A673 (cell line): ENCODE results near the gene YIPF6. TPM values are rescaled to one million over a fixed set of nuclear protein-coding genes. Genes with fewer than 3 reads are reported as not detected.

Experiments used
- BruUV-seq: library from RNA; stranded (reverse); fragments of 400-500 nt; replicated peaks from 2 replicates; lab custom pipeline; 2021; lab: Mats Ljungman, UMichigan
- CTCF ChIA-PET: fragments of 300-600 bp; sonication (Branson Sonifier 250); formaldehyde crosslinking; loops from one replicate; lab custom pipeline; 2022; ENCODE audit warnings: antibody characterized with exemption; lab: Charles Lee
- POLR2A ChIA-PET: fragments of 300-600 bp; sonication (Branson Sonifier 250); formaldehyde crosslinking; loops from one replicate; lab custom pipeline; 2022; ENCODE audit warnings: antibody characterized with exemption; ENCODE audit not compliant: low non-redundant PET; lab: Charles Lee
- DNase-seq: peaks from one replicate; pipeline ENCODE4 v3.0.0-alpha.2; 2015; ENCODE audit warnings: low spot score
- H3K27ac ChIP-seq: fragments of 200-600 bp; sonication (generic); 2 replicates; pipeline ENCODE4 v1.5.1; 2016; ENCODE audit warnings: mixed run types, low read depth, mild to moderate bottlenecking, mixed read lengths, antibody characterized with exemption, low read length; ENCODE audit not compliant: poor library complexity, severe bottlenecking
- H3K27me3 ChIP-seq: fragments of 200-600 bp; sonication (generic); replicated peaks from 2 replicates; pipeline ENCODE4 v1.6.1; 2017; ENCODE audit warnings: mixed run types, low read depth, mild to moderate bottlenecking, mixed read lengths, antibody characterized with exemption, low read length; ENCODE audit not compliant: insufficient read depth, poor library complexity
- H3K36me3 ChIP-seq: fragments of 200-600 bp; sonication (generic); 2 replicates; pipeline ENCODE4 v1.6.1; 2016; ENCODE audit warnings: mixed run types, mild to moderate bottlenecking, mixed read lengths, antibody characterized with exemption, low read length; ENCODE audit not compliant: insufficient read depth, poor library complexity, severe bottlenecking
- H3K4me1 ChIP-seq: fragments of 200-600 bp; sonication (generic); 2 replicates; pipeline ENCODE4 v1.6.1; 2017; ENCODE audit warnings: mixed run types, mild to moderate bottlenecking, mixed read lengths, antibody characterized with exemption, low read length; ENCODE audit not compliant: insufficient read depth, poor library complexity, severe bottlenecking
- H3K4me3 ChIP-seq: fragments of 200-600 bp; sonication (generic); 2 replicates; pipeline ENCODE4 v1.5.1; 2016; ENCODE audit warnings: low read depth, mixed run types, mild to moderate bottlenecking, mixed read lengths, low read length; ENCODE audit not compliant: poor library complexity, severe bottlenecking
- H3K9me3 ChIP-seq: fragments of 200-600 bp; sonication (generic); 2 replicates; pipeline ENCODE4 v1.6.1; 2016; ENCODE audit warnings: mixed run types, low read depth, mild to moderate bottlenecking, mixed read lengths, antibody characterized with exemption, low read length; ENCODE audit not compliant: poor library complexity, severe bottlenecking
- EZH2 ChIP-seq: fragments of 200-600 bp; sonication (generic); IDR thresholded peaks from 2 replicates; pipeline ENCODE4 v1.6.1; 2017; ENCODE audit warnings: borderline replicate concordance, low read depth, mild to moderate bottlenecking, mixed read lengths, antibody characterized with exemption, low read length; ENCODE audit not compliant: poor library complexity, severe bottlenecking
- intact Hi-C: fragments of 100-400 bp; cut with micrococcal nuclease; formaldehyde crosslinking; loops from one replicate; pipeline ENCODE4 v1.10.0; 2022; ENCODE audit not compliant: unreplicated experiment
- total RNA-seq: library from RNA; stranded (reverse); gene quantifications from 2 replicates; pipeline ENCODE4 v1.2.3, GENCODE V29; 2021
- TF ChIP-seq, protein P1 (sequence below): fragments of 300-800, 200-600 bp; sonication (generic); conservative IDR thresholded peaks from 2 replicates; pipeline ENCODE4 v1.5.1; 2017; ENCODE audit warnings: low read depth, mild to moderate bottlenecking, antibody characterized with exemption, low read length, moderate library complexity, mixed read lengths

Gene YIPF6
- total RNA-seq, 1 experiment from 2014 or later: 38.7 TPM

DNA sequence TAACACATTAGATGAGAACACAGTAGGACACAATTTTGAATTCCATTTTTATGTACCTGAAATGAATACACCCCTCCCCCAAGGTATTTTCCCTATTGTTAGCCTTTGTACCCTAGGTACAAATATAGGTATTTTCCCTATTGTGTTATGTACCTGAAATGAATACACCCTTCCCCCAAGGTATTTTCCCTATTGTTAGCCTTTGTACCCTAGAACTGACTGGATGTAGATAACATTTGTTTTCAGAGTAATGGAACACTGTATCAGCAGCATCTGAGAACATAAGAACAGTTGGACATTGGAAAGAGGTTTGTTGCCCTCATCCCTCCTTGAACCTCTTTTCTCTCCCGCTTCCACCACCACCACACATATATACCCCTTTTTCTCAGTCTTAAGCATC is 37.6 kb downstream of the YIPF6 start:
- no peaks in the 10 kb centered on the region for H3K4me1 ChIP-seq
- intact Hi-C loops: loop anchor here (10.0 kb wide), 1 partner anchor 268 kb away; no protein-coding TSS in a partner anchor
- no peak for DNase-seq
- H3K27ac ChIP-seq: no peak overlapping the region
- no TSS peak for BruUV-seq
- CTCF ChIA-PET: no interaction called here
- H3K9me3 ChIP-seq: no peaks in the 10 kb centered on the region
- no peak overlapping the region for H3K4me3 ChIP-seq
- POLR2A ChIA-PET: no interaction called here
- H3K36me3 ChIP-seq: peaks cover 11% of the 10 kb centered on the region
- H3K27me3 ChIP-seq: no peaks in the 10 kb centered on the region
- TF ChIP-seq, protein P1, sequence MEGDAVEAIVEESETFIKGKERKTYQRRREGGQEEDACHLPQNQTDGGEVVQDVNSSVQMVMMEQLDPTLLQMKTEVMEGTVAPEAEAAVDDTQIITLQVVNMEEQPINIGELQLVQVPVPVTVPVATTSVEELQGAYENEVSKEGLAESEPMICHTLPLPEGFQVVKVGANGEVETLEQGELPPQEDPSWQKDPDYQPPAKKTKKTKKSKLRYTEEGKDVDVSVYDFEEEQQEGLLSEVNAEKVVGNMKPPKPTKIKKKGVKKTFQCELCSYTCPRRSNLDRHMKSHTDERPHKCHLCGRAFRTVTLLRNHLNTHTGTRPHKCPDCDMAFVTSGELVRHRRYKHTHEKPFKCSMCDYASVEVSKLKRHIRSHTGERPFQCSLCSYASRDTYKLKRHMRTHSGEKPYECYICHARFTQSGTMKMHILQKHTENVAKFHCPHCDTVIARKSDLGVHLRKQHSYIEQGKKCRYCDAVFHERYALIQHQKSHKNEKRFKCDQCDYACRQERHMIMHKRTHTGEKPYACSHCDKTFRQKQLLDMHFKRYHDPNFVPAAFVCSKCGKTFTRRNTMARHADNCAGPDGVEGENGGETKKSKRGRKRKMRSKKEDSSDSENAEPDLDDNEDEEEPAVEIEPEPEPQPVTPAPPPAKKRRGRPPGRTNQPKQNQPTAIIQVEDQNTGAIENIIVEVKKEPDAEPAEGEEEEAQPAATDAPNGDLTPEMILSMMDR: no peak
- no peak for TF ChIP-seq EZH2

DNA sequence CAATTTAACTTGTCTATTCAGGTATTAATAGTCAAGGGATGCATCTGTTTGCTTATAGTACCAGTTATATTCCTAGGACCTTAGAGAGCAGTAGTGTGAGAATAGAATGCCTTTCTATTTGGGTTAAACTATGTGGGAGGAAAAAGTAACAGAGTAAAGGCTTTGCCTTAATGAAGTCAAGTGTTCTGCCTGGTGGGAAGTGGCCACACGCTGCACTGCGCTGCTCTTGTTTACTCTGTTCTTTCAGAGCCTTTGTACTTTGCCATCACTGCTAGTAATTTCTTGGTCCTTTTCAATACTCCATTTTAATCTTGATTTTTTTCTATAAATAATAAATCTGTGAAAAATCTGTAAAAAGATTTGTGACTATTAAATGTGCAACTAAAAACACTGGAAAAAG is 38.0 kb downstream of the YIPF6 start:
- Histone ChIP-seq H3K36me3 (peaks cover 9% of the 10 kb centered on the region), H3K4me1 (no peaks in the 10 kb centered on the region), H3K4me3 (no peak overlapping the region), H3K9me3 (no peaks in the 10 kb centered on the region), H3K27ac (no peak overlapping the region), H3K27me3 (no peaks in the 10 kb centered on the region)
- ChIA-PET POLR2A (no interaction called here), CTCF (no interaction called here)
- DNase-seq: no peak
- no peak for TF ChIP-seq EZH2
- TF ChIP-seq, protein P1: no peak
- no TSS peak for BruUV-seq
- intact Hi-C loops: loop anchor here (10.0 kb wide), 1 partner anchor 268 kb away; no protein-coding TSS in a partner anchor

DNA sequence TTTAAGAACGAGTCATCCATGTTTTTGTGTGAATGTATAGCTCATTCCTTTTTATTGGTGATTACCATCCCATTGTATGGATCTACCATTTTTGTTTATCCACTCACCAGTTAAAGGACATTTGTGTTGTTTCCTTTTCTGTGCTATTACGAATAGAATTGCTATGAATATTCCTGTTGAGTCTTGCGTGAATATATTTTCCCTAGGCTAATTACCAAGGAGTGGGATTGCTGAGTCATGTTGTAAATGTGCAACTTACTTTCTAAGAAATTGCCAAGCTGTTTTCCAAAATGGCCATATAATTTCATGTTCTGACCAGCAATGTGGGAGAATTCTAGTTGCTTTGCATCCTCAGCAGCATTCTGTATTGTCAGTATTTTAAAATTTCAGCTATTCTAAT is 51.3 kb downstream of the YIPF6 start:
- H3K27me3 ChIP-seq: no peaks in the 10 kb centered on the region
- BruUV-seq: no TSS peak

More for the DNA sequence above, 51.3 kb downstream of the YIPF6 start:
- TF ChIP-seq EZH2: no peak
- TF ChIP-seq, protein P1: no peak
- no peaks in the 10 kb centered on the region for H3K4me1 ChIP-seq
- H3K4me3 ChIP-seq: no peak overlapping the region
- H3K9me3 ChIP-seq: no peaks in the 10 kb centered on the region
- DNase-seq: no peak
- ChIA-PET CTCF (no interaction called here), POLR2A (no interaction called here)
- H3K27ac ChIP-seq: no peak overlapping the region
- intact Hi-C loops: no loop called here
- no peaks in the 10 kb centered on the region for H3K36me3 ChIP-seq
